ENCODE results near the gene GLRA1. TPM values are rescaled to one million over a fixed set of nuclear protein-coding genes. Genes with fewer than 3 reads are reported as not detected.

GLRA1 gene
- total and polyA plus RNA-seq, 12 donors = 0.40 to 2.7 (median 1.3) TPM; not detected in 7

- H3K27me3 ChIP-seq = no peaks in the 10 kb centered on the region
- H3K4me1 ChIP-seq (replicated peaks in 1 of 2) = no peaks in the 10 kb centered on the region
- no peaks in the 10 kb centered on the region for H3K36me3 ChIP-seq (replicated peaks in 1 of 2)
- no peak for DNase-seq
- intact Hi-C loops (cut with DNase I) = no loop called here
- TF ChIP-seq POLR2A (IDR thresholded peaks at IDR 0.05) = no peak
- no peak for TF ChIP-seq CTCF (IDR thresholded peaks at IDR 0.05)
- WGBS, 4 donors = 44 to 68% (median 56%) methylated on average over 3 of the region's 3 CpGs
- H3K9me3 ChIP-seq (replicated peaks in 1 of 3) = peaks cover 0 to 13% (median 11%) of the 10 kb centered on the region in 3 donors
- no peak overlapping the region for H3K4me3 ChIP-seq
- H3K27ac ChIP-seq = no peak overlapping the region
These were observed 10.6 kb upstream of the GLRA1 start for GRCh38 chr5:151935135-151935695.

- H3K27me3 ChIP-seq = no peaks in the 10 kb centered on the region
These were observed 6.6 kb upstream of the GLRA1 start for GRCh38 chr5:151931260-151931659.

GRCh38 chr5:151926188-151926587, 1.5 kb upstream of the GLRA1 start:
- Histone ChIP-seq H3K4me3 (no peak overlapping the region), H3K27me3 (peaks cover 6% of the 10 kb centered on the region), H3K36me3 (replicated peaks in 1 of 2) (no peaks in the 10 kb centered on the region), H3K9me3 (replicated peaks in 1 of 3) (peaks cover 0 to 7% (median 6%) of the 10 kb centered on the region in 3 donors), H3K4me1 (replicated peaks in 1 of 2) (no peaks in the 10 kb centered on the region), H3K27ac (no peak overlapping the region)
- WGBS, 4 donors = 33 to 45% (median 43%) methylated on average over 3 of the region's 3 CpGs
- intact Hi-C loops (cut with DNase I) = no loop called here
- TF ChIP-seq CTCF (IDR thresholded peaks at IDR 0.05) = no peak
- no peak for TF ChIP-seq POLR2A (IDR thresholded peaks at IDR 0.05)
- DNase-seq = no peak

More at GRCh38 chr5:151931260-151931659, 6.6 kb upstream of the GLRA1 start:
- no peak overlapping the region for H3K27ac ChIP-seq
- WGBS, 4 donors = 70 to 75% (median 72%) methylated on average over 2 of the region's 2 CpGs
- H3K4me1 ChIP-seq (replicated peaks in 1 of 2) = no peaks in the 10 kb centered on the region
- intact Hi-C loops (cut with DNase I) = no loop called here
- H3K9me3 ChIP-seq (replicated peaks in 1 of 3) = peaks cover 0 to 13% (median 11%) of the 10 kb centered on the region in 3 donors
- TF ChIP-seq POLR2A (IDR thresholded peaks at IDR 0.05) = no peak
- TF ChIP-seq CTCF (IDR thresholded peaks at IDR 0.05) = no peak
- DNase-seq = no peak
- H3K36me3 ChIP-seq (replicated peaks in 1 of 2) = no peaks in the 10 kb centered on the region
- H3K4me3 ChIP-seq = no peak overlapping the region

- WGBS, 4 donors = 10 to 18% (median 15%) methylated on average over 13 to 16 of the region's 16 CpGs
- H3K27ac ChIP-seq = no peak overlapping the region
- no peaks in the 10 kb centered on the region for H3K4me1 ChIP-seq (replicated peaks in 1 of 2)
- no peak overlapping the region for H3K4me3 ChIP-seq
- H3K9me3 ChIP-seq (replicated peaks in 1 of 3) = no peaks in the 10 kb centered on the region
- DNase-seq = peak in 1 of 7 donors; percentile 63
- H3K36me3 ChIP-seq (replicated peaks in 1 of 2) = no peaks in the 10 kb centered on the region
- no peak for TF ChIP-seq CTCF (IDR thresholded peaks at IDR 0.05)
- no peak for TF ChIP-seq POLR2A (IDR thresholded peaks at IDR 0.05)
- peaks cover 6% of the 10 kb centered on the region for H3K27me3 ChIP-seq
- intact Hi-C loops (cut with DNase I) = no loop called here
These were observed 689 bp upstream of the GLRA1 start for GRCh38 chr5:151925340-151925739.
